ENCODE results near the gene STAT5B.

- TF ChIP-seq POLR2AphosphoS5 (IDR thresholded peaks at IDR 0.05; ENCODE audit: low read depth, low read length) (no peak), POLR2A (IDR thresholded peaks at IDR 0.05; ENCODE audit: low read depth, low read length) (no peak)
Observed at GRCh38 chr17:42284566-42284965, 8.4 kb upstream of the STAT5B start.

Data from GM12892 (cell line).